ENCODE data around the gene TMEM236. TPM values are rescaled to one million over a fixed set of nuclear protein-coding genes. Genes with fewer than 3 reads are reported as not detected.

TMEM236 gene
- total and polyA plus RNA-seq, 2 donors (not counting 3 experiments of a cell fraction or from before 2014, with no cell fraction given) = 0.24 to 0.29 TPM

DNA sequence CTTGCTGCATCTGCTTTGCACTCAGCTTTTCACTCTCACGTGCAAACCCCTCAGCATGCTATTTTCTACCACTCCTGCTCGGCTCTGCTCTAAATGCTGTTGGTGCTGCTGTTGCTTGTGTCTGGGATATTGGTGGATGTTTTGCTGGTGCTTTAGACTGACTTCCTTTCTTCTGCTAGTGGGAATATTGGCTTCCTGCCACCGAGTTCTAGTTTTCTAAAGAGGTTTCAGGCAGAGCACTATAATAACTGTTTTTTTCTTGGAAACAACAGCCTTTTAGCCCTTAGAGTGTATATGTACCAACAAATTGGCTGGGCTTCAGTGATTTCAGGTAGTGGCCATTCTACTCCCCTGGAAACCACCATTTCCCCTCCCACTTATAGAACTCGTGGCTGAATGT is 27.8 kb downstream of the TMEM236 start:
- H3K36me3 ChIP-seq (ENCODE audit: control insufficient read depth in 2 of 2, extremely low read depth in 1 of 2, insufficient read depth in 2 of 2, low read length in 2 of 2) = no peaks in the 10 kb centered on the region
- H3K27ac ChIP-seq (ENCODE audit: insufficient read depth, low read depth, low read length) = no peak overlapping the region
- ChIA-PET CTCF (interaction anchor here (1.4 to 2.2 kb wide), 2 partner anchors 10 to 68 kb away, joined by 3 to 7 read pairs; no protein-coding TSS in a partner anchor), POLR2A (no interaction called here)
- FAIRE-seq = peak; percentile 33
- no peak overlapping the region for H3K4me3 ChIP-seq (replicated peaks in 1 of 3; ENCODE audit: insufficient read depth in 1 of 3, low read depth in 1 of 3, low read length in 3 of 3)
- no peaks in the 10 kb centered on the region for H3K27me3 ChIP-seq (ENCODE audit: control insufficient read depth in 2 of 2, insufficient read depth in 2 of 2, low read length in 2 of 2)
- no peak overlapping the region for H2AFZ ChIP-seq (ENCODE audit: low read depth, low read length)
- H3K9ac ChIP-seq (replicated peaks; ENCODE audit: extremely low read depth, insufficient read depth, low read length) = no peak overlapping the region
- H3K4me2 ChIP-seq (ENCODE audit: insufficient read depth, low read length) = no peak overlapping the region
- dilution Hi-C loops (cut with MboI; ENCODE audit: extremely low pct_ligation_motif_present, low sequenced_read_pairs) (no loop called here), intact Hi-C loops (cut with micrococcal nuclease) (no loop called here)
- TF ChIP-seq EZH2 (IDR thresholded peaks at IDR 0.05; ENCODE audit: borderline replicate concordance, low read depth, low read length, severe bottlenecking) = no peak
- TF ChIP-seq POLR2AphosphoS5 (IDR thresholded peaks at IDR 0.05; ENCODE audit: insufficient read depth, low read depth, low read length) = no peak
- no peak for TF ChIP-seq GATA2 (IDR thresholded peaks at IDR 0.05; ENCODE audit: insufficient read depth, insufficient read length, low read depth, low read length)
- no peak for TF ChIP-seq FOS (IDR thresholded peaks at IDR 0.05; ENCODE audit: borderline replicate concordance, insufficient read depth, low read length)
- TF ChIP-seq POLR2A (IDR thresholded peaks at IDR 0.05; ENCODE audit: low read depth, low read length) = no peak
- TF ChIP-seq, protein P1, sequence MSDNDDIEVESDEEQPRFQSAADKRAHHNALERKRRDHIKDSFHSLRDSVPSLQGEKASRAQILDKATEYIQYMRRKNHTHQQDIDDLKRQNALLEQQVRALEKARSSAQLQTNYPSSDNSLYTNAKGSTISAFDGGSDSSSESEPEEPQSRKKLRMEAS (IDR thresholded peaks at IDR 0.05; ENCODE audit: insufficient read depth, insufficient read length) = no peak
- TF ChIP-seq JUN (IDR thresholded peaks at IDR 0.05; ENCODE audit: borderline replicate concordance, insufficient read depth, insufficient read length, low read depth) = no peak
- DNase-seq (ENCODE audit: low read depth, low spot score) = peak; percentile 72
- no peaks in the 10 kb centered on the region for H3K9me3 ChIP-seq (replicated peaks; ENCODE audit: control insufficient read depth, insufficient read depth, low read length)
- H3K4me1 ChIP-seq (ENCODE audit: control insufficient read depth, extremely low read depth, insufficient read depth, low read length) = peaks cover 23% of the 10 kb centered on the region
- no TSS peak for BruUV-seq (replicated peaks)
- H3K79me2 ChIP-seq (ENCODE audit: control insufficient read depth, insufficient read depth, low read length) = no peaks in the 10 kb centered on the region
- no peaks in the 10 kb centered on the region for H3K9me1 ChIP-seq (replicated peaks; ENCODE audit: control insufficient read depth, extremely low read depth, insufficient read depth, low read length)
- H4K20me1 ChIP-seq (replicated peaks; ENCODE audit: control insufficient read depth, extremely low read depth, insufficient read depth, low read length) = no peaks in the 10 kb centered on the region

- H3K4me1 ChIP-seq (ENCODE audit: control insufficient read depth, extremely low read depth, insufficient read depth, low read length) = peaks cover 31% of the 10 kb centered on the region
- no peaks in the 10 kb centered on the region for H3K9me1 ChIP-seq (replicated peaks; ENCODE audit: control insufficient read depth, extremely low read depth, insufficient read depth, low read length)
- H3K27ac ChIP-seq (ENCODE audit: insufficient read depth, low read depth, low read length) = no peak overlapping the region
- DNase-seq (ENCODE audit: low read depth, low spot score) = no peak
- no peak for FAIRE-seq
- ChIA-PET CTCF (interaction anchor here (1.4 to 2.2 kb wide), 2 partner anchors 9 to 67 kb away, joined by 3 to 7 read pairs; no protein-coding TSS in a partner anchor), POLR2A (no interaction called here)
- no peaks in the 10 kb centered on the region for H3K79me2 ChIP-seq (ENCODE audit: control insufficient read depth, insufficient read depth, low read length)
- no peak overlapping the region for H3K4me3 ChIP-seq (replicated peaks in 1 of 3; ENCODE audit: insufficient read depth in 1 of 3, low read depth in 1 of 3, low read length in 3 of 3)
- dilution Hi-C loops (cut with MboI; ENCODE audit: extremely low pct_ligation_motif_present, low sequenced_read_pairs) (no loop called here), intact Hi-C loops (cut with micrococcal nuclease) (no loop called here)
- BruUV-seq (replicated peaks) = no TSS peak
- H3K9ac ChIP-seq (replicated peaks; ENCODE audit: extremely low read depth, insufficient read depth, low read length) = no peak overlapping the region
- H3K27me3 ChIP-seq (ENCODE audit: control insufficient read depth in 2 of 2, insufficient read depth in 2 of 2, low read length in 2 of 2) = no peaks in the 10 kb centered on the region
- H3K9me3 ChIP-seq (replicated peaks; ENCODE audit: control insufficient read depth, insufficient read depth, low read length) = no peaks in the 10 kb centered on the region
- H3K4me2 ChIP-seq (ENCODE audit: insufficient read depth, low read length) = no peak overlapping the region
- H3K36me3 ChIP-seq (ENCODE audit: control insufficient read depth in 2 of 2, extremely low read depth in 1 of 2, insufficient read depth in 2 of 2, low read length in 2 of 2) = no peaks in the 10 kb centered on the region
- no peak overlapping the region for H2AFZ ChIP-seq (ENCODE audit: low read depth, low read length)
- TF ChIP-seq MYC (IDR thresholded peaks at IDR 0.05; ENCODE audit: low read depth, low read length) = no peak
- TF ChIP-seq JUN (IDR thresholded peaks at IDR 0.05; ENCODE audit: borderline replicate concordance, insufficient read depth, insufficient read length, low read depth) = no peak
- no peak for TF ChIP-seq FOS (IDR thresholded peaks at IDR 0.05; ENCODE audit: borderline replicate concordance, insufficient read depth, low read length)
- TF ChIP-seq EZH2 (IDR thresholded peaks at IDR 0.05; ENCODE audit: borderline replicate concordance, low read depth, low read length, severe bottlenecking) = no peak
- TF ChIP-seq POLR2AphosphoS5 (IDR thresholded peaks at IDR 0.05; ENCODE audit: insufficient read depth, low read depth, low read length) = no peak
- TF ChIP-seq POLR2A (IDR thresholded peaks at IDR 0.05; ENCODE audit: low read depth, low read length) = no peak
- TF ChIP-seq, protein P1 (IDR thresholded peaks at IDR 0.05; ENCODE audit: insufficient read depth, insufficient read length) = no peak
- TF ChIP-seq CTCF (IDR thresholded peaks at IDR 0.05; ENCODE audit: extremely low read depth in 1 of 2, insufficient read depth in 1 of 2, low read depth in 1 of 2, low read length in 2 of 2) = no peak
- TF ChIP-seq GATA2 (IDR thresholded peaks at IDR 0.05; ENCODE audit: insufficient read depth, insufficient read length, low read depth, low read length) = no peak
- no peaks in the 10 kb centered on the region for H4K20me1 ChIP-seq (replicated peaks; ENCODE audit: control insufficient read depth, extremely low read depth, insufficient read depth, low read length)
Measured at GRCh38 chr10:17780727-17781126, 28.7 kb downstream of the TMEM236 start.
